Skeletal muscle cell (primary cell): Measurements from ENCODE around the gene RASAL2.

Experiments
- DNase-seq: peaks from one replicate; pipeline ENCODE4 v3.0.0-alpha.2; 2010; ENCODE audit warnings: low read depth
- H3K4me3 ChIP-seq: 2 replicates; pipeline ENCODE4 v1.5.1; 2011; ENCODE audit warnings: low read depth, mild to moderate bottlenecking, control low read depth, low read length, moderate library complexity

Gene RASAL2

DNA sequence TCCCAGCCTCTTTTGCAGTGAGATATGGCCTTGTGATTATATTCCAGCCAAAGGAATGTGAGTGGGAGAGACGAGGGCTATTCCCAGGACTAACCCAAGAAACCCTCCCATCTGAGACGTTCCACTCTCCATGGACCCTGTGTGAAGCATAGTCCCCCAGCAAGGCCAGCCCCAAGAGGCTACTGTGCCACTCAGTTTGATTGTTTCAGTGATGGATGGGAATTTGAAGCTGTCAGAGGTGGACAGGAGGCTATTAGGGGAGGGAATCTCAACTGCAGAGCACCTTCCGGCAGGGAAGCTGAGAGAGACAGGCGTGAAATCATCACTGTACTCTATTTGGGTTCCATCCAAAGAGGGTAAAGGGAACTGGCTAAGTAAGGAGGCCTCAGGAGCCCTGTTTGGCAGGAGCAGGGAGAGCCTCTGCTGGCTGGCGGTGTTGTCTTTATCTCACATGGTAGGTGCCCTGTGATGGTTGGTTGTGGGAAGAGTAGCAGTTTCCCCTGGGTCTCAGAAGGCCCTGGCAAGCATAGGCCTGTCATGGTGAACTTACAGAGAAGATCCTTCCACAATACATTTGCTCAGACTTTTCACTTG is 415.6 kb downstream of the RASAL2 start:
- no peak overlapping the region for H3K4me3 ChIP-seq
- no peak for DNase-seq

DNA sequence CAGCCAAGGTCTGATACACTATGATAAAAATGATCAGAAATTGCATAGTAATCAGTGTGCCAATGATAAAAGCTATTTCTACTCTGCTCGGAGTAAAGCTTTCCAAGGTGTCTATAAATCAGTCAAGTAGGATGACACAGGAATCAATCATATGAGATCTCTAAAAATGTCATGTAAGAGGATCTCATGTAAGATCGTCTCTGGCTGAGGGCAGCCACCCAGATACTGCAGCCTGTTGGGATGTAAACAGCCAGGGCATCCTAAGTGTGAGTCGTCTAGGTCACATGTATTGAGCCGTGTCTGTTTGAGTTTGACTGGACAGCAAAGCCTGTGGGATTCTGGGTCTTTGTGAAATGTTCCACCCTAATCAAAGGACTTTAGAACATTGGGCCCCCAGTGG is 416.3 kb downstream of the RASAL2 start:
- no peak overlapping the region for H3K4me3 ChIP-seq
- no peak for DNase-seq

DNA sequence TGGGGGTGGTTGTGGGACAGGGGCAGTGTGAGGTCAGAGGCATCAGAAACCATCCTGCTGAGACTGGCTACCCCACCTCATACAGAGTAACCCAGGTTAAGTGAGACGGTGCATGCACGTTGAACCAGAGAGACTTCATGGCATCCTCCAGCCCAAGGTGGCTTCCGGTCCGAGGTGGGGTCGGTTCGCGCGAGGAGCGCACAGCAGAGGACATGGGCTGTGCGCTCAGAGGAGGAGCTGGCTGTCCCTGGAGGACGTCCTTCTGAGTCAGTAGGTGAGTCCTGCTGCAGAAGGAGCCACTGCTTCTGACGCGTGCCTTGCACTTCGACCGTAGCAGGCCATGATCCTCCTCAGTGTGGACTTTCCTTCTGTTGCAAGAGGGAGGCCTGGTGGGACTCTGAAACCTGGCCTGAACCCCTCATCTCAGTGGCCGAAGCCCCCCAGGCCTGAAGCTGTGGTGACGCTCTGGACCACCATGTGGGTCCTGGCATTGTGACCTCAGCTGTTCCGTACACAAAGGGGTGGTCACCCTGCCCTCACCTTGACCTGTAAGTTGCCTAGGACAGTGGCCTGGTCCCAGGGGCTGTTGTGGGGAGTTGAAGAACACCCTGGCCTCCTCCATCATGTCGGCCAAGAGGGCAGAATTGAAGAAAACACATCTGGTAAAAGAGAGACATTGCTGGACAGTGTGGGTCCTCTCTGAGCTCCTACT is 418.8 kb downstream of the RASAL2 start, which contains the start of gene TEX35:
Gene TEX35, plus strand, starts transcription at position 544 of the 712 bp plus-strand sequence. Its CDS starts 80 bp downstream, at position 624.
- H3K4me3 ChIP-seq, result no peak within 1 kb of the TSS
- no peak for DNase-seq

DNA sequence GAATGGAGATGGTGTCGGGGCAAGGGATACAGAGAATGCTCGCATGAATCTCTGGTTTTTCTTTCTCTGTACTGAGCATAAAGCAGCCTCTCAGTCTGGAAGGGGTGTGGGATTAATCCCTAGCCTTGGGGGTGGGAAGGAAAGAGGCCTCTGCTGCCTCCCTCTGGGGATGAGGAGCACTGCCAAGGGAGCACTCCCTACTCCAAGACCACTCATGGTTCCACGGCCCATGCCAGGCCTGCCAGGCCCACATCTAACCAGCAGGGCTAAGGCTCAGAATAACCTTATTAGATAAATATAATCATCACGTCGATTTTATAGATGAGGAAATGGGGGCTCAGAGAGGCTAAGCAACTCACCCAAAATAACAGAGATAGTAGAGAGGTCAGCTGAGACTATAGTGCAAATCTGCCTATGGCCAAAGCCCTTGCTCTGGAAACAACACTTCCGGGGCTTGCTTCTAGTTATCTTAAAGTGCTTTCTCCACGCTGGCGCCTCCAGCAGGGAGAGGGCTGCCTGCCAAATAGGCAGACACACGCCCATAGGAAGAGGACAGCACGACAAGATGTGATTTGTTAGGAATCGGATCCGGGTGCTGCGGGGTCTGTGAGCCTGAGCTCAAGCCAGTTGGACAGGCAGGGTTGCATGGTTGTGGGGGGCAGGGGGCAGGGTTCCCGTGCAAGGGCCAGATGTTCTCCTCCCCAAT is 419.5 kb downstream of the RASAL2 start:
- H3K4me3 ChIP-seq, result no peak overlapping the region
- no peak for DNase-seq

DNA sequence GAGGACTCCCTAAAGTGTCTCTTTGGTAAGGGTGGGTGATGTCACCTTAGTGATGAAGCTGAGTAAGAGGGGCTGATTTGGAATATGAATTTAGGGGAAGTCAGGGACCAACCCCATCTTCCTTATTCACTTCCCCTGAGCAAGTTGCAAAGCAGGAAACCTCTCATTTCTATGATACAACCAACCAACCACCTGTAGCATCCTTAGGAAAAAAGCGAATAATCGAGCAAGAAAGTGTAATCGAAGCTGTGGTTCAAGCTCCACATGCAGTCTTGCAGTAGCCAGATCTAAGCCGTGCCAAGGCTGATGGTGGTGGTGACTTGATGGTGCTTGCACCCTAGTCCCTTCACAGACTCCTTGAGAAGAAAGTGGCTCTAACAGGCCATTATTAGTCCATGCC is 422.2 kb downstream of the RASAL2 start:
- DNase-seq, result no peak
- H3K4me3 ChIP-seq, result no peak overlapping the region

DNA sequence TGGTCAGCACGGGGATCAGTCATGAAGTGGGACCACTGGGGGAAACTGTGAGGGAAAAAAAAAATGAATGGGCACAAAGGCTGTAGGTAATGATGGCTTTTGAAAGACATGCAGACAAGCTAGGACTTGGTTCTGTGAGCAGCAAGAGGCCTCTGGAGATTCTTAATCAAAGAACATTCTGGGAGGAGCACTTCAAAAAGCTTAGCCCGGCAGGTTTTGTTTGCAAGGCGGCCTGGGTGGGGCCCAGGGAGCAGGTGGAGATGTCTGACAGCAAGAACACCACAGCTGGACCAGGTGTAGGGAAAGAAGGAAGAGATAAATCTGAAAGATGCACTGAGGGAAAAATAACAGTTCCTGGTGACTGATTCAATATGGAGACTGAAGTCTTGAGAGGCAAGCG is 425.0 kb downstream of the RASAL2 start:
- no peak overlapping the region for H3K4me3 ChIP-seq

DNA sequence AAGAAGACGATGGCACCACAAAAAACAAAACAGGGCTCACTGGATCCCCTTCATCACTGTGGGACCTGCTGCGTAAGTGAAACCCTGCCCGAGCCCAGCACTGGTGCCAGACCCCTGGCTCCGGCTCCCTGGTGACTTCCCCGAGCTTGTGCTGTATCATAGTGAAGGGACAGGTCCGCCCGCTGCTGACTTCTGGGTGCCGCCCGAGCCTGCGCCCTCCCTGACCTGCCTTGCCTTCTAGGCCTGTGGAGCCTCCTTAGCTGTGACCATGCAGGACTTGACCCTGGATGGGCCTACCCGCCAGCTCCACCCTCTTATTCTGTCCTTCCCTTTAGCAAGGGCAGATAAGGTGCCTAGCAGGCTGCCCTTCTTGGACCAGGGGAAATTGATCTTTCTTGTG is 426.9 kb downstream of the RASAL2 start:
- no peak overlapping the region for H3K4me3 ChIP-seq
- no peak for DNase-seq

More for the DNA sequence above, 425.0 kb downstream of the RASAL2 start:
- DNase-seq, result no peak

DNA sequence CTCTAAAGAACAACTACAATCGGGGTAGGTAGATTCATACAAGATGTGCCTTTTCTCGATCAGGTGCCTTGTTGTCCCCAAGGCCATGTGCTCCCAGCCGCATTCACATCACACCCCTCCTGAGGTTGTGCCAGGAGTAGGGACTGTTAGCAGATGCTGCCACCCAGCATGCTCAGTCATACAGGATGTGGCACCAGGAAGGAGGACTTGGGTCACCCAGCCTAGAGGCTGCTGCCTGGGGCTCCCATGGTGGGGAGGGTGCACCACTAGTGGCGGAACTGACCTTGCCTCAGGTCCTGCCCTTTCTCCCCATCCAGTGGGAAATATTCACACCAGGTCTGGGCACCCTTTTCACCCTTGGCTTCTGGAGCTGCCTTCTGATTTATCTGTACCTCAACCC is 427.3 kb downstream of the RASAL2 start:
- H3K4me3 ChIP-seq, result no peak overlapping the region
- no peak for DNase-seq

DNA sequence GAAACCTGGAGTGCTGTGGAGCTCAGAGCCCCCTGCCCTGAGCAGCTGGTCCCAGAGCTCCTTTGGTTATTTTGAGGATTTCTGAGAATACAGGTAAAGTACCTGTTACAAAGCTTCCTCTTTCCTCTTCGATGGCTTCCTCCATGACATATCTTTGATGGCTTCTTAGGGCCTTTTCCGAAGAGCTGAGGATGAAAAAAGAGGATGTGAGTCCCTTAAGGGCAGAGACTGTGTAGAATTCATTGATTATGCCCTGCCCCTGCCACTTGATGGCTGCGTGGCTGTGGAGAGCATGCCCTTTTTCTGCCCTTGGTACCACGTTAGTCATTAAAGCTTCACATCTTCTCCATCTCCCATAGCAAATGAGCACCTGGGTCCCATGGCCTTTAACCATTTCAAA is 433.2 kb downstream of the RASAL2 start:
- no peak for DNase-seq
- H3K4me3 ChIP-seq, result no peak overlapping the region

DNA sequence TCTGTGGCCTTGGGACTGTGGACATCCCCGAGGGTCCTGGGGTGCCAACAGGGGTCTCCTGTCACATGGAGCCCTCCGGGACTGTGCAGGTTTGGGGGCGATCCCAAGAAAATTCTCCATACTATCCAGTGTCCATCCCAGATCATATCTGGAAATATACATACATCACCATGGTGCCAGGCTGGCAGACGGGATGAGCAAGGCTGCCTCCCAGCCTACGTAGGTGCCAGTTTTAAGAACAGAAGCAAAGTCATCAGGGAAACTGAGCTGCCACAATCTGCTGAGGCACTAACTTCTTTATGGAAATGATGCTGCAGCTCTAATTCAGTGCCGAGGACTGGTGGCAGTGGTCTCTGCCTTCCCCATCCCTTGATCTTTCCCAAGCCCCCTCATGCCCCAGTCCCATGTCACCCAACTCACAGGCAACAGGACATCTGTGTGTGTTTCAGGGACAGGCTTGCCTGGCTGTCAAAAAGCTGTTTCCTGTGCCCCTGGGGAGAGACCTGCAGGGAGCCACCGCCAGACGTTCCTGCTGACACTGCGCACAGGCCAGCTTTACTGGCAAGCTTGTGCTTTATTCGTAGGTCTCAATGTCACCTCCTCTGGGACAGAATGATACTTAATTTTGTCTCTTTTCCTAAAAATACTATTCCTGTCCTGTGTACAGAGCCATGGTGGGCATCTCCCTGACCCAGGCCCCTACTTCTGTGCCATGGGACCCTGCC is 434.5 kb downstream of the RASAL2 start:
- no peak overlapping the region for H3K4me3 ChIP-seq
- DNase-seq, result no peak

DNA sequence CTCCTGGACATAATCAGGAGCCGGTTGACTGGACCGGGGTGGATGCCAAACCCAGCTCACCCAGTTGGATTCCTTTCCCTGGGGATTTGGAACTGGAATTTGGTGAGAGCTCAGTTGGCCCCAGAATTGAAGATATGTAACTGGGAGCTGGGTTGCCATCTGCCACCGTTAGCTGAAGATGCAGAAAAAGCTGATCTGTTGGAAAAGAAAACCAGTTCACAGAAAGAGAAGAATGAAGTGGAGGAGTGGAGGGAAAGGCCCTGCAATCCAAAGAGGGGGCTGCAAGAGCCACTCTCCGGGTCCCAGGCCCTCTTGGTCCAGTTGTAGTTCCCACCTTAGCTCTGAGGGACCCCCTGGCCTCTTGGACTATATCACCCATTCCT is 435.0 kb downstream of the RASAL2 start:
- DNase-seq, result no peak
- H3K4me3 ChIP-seq, result no peak overlapping the region

DNA sequence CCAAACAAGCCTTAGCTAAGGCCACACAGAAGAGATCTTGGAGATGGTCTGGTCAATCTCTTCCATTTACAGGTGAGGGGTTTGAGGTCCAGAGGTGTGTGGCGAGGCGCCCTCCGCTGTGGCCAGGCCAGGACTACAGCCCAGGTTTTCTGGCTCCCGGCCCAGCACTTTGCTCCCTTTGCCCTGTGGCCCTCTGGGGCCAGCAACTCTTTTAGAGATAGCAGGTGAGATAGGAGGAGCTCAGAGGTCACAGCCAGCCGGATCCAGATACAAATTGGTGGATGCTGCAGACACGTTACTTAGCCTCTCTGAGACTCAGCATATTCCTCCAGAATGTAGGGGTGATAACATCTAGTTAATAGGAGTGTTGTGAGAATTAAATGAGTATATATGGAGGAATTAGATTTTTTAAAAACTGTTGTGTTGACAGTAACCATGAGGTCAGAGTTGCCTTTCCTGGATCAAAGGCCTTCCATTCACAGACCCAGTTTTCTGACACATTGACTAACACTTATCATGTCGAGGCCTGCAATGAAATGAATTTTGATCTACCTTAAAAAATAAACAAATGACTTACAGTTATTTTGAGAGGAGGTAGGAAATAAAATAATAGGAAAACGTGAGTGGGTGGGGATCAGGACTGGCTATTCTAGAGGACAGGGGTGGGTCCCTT is 435.6 kb downstream of the RASAL2 start:
- DNase-seq, result no peak
- no peak overlapping the region for H3K4me3 ChIP-seq

DNA sequence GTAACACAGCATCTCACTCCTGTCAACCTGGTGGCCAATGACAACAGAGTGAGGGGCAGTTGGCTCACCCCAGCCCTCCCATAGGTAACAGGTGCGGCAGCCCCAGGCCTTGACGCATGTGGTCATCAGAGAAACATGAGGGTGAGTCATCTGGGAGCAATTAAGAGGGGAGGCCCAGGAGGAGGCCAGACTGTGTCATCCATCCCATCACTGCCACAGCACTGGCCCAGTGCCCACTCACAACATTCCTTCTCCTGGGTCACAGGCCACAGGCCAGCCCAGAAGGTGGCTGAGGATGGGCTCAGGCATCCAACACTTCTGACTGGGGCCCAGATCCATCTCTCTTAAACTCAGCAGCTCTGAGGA is 436.1 kb downstream of the RASAL2 start:
- H3K4me3 ChIP-seq, result no peak overlapping the region
- DNase-seq, result peak; percentile 31

DNA sequence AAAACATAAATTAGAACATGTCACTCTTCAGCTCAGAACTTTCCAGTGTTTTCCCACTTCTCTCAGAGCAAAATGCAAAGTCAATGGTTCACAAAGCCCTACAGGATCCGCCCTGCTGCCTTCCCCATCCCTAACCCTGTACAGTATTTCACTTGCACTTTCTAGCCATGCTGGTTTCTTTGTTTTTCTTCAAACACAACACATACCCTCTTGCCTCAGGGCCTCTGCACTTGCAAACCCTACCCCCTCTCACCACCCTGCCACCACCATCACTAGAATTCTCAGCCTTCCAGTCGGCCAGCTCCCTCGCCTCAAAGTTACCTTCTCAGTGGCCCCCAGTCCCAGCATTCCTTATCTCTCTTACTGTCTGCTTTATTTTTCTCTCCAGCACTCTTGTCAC is 436.6 kb downstream of the RASAL2 start:
- no peak for DNase-seq
- H3K4me3 ChIP-seq, result no peak overlapping the region

DNA sequence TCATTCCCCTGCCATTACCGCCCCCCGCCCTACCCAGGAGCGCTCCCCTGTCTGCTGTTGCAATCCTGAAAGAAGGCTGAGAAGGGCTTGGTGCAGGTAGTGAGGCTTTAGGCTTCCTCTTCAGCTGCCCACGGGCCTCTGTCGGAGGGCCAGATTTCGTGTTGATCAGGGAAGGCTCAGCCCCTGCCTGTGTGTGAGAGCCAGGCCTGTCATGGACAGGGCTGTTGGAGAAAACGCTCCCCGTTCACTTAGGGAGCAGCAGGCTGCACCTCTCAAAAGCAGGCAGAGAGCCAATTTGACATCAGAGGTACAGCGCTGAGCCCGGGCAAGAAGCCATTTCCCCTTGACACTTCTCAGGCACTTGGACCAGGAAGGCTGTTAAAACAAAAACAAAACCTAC is 438.0 kb downstream of the RASAL2 start:
- no peak overlapping the region for H3K4me3 ChIP-seq
- DNase-seq, result no peak

DNA sequence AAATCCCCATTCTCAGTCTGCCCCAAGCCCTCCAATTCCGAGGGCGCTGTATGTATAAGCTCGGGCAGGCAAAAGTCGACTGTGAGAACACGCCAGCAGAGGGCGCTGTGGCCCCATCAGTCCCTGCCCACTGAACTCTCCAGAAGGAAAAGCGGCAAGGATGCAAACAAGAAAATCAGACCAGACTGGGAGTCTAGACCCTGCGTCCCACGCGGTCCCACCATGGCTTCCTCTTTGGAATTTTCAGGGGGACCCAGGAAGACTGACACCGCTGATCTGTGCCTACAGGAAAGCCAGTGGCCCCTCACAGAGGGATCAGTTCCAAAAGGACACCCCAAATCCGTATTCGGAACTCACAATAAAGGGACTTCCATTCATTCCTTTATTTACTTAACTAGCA is 438.5 kb downstream of the RASAL2 start:
- H3K4me3 ChIP-seq, result no peak overlapping the region
- DNase-seq, result peak; percentile 29

DNA sequence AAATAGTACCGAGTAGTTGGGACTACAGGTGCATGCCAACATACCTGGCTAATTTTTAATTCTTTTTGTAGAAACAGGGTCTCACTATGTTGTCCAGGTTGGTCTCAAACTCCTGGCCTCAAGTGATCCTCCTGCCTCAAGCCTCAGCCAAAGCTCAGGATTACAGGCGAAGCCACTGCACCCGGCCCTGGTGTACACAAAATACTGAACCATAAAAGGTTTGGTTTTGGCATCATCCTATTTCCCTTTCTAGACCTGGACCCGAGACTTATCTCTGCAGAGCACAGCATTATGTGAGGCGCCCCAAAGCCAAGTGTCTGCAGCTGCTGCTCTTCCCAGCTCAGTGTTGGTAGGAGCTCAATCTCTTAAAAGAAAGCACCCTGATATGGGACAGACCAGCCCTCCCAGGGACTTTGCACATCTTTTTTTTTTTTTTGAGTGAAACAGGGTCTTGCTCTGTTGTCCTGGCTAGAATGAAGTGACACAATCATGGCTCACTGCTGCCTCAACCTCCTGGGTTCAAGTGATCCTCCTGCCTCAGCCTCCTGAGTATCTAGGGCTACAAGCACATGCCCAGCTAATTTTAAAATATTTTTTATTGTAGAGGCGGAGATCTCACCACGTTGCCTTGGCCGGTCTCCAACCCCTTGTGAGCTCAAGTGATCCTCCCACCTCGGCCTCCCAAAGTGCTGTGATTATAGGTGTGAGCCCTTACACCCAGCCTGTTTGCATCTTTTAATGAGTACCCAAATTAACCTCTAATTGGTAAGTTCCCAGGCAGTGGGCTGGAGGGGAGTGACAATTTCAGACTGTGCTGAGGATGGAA is 439.4 kb downstream of the RASAL2 start:
- DNase-seq, result no peak
- no peak overlapping the region for H3K4me3 ChIP-seq
